Midbrain (tissue), 1 donor: ENCODE results near the gene ARHGEF33.

ENCODE experiments used
- DNase-seq: peaks from one replicate; lab custom pipeline; 2025; lab: John Stamatoyannopoulos, UW

Gene ARHGEF33

GRCh38 chr2:38889575-38889974 lies at the start of gene ARHGEF33:
ARHGEF33 (plus strand) TSS chr2:38889875; CDS start chr2:38919448, 29,573 bp downstream.
- no peak for DNase-seq

DNA sequence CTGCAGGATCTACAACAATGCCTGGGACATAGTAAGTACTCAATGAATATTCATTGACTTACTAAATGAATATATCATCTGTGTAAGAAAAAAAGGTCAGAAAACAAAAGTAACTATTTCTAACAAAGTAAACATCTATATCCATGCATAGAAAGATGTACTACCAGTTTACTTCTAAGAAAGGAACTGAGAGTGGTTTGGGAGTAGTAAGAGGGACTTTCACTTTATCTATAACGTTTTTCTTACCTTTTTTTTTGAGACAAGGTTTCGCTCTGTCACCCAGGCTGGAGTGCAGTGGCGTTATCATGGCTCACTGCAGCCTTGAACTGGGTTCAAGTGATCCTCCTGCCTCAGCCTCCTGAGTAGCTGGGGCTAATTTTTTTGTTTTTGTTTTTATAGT lies 39.6 kb upstream of the ARHGEF33 start:
- DNase-seq: no peak

- no peak for DNase-seq
Measured at GRCh38 chr2:38856165-38856564, 33.5 kb upstream of the ARHGEF33 start.

- DNase-seq: no peak
Measured at GRCh38 chr2:38862476-38862875, 27.2 kb upstream of the ARHGEF33 start.

DNA sequence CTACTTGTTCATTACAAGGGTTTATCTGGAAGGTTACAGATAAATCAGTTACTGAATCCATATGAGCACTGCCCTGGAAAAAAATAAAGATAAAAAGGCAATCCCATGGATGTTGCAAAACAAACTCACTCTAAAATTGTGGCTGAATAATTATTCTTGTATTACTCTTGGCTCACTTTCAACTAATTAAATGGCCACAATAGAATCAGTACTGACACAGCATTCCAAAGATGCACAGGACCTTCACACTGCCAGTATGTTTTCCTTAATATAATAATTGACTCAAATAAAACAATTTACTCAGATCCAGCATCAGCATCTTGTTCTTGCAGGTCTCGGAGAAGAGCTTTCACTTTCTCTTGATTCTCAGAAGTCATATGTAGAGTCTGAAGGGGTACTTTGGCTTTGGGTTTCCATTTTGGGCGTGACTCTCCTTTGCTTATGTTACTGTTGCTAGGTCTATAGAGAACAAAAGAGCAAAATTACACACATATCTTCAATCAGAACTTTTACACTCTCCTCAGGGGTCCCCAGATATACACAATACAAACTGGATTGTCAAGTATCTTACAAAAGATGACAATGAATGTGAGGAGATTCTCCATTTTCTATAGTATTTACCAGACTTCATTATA lies 26.5 kb upstream of the ARHGEF33 start:
- no peak for DNase-seq

- DNase-seq: no peak
Measured at GRCh38 chr2:38866773-38867443, 22.8 kb upstream of the ARHGEF33 start.

- no peak for DNase-seq
Measured at GRCh38 chr2:38871432-38871831, 18.2 kb upstream of the ARHGEF33 start.

DNA sequence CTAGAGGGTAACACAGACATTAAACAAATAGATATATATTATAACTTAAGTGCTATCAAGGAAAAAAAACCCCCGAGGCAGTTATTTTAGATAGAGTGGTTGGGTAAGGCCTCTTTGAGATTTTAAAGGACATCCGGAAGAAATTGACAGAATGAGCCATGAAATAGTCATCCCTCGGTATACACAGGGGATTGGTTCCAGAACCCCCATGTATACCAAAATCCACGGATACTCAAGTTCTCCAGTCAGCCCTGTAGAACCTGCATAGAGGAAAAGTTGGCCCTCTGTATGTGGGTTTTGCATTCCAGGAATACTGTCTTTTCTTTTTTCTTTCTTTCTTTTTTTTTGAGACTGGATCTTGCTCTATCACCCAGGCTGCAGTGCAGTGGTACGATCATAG lies 15.9 kb upstream of the ARHGEF33 start:
- DNase-seq: no peak

- DNase-seq: no peak
Measured at GRCh38 chr2:38875227-38875575, 14.5 kb upstream of the ARHGEF33 start.

- peak; percentile 86 for DNase-seq
Measured at GRCh38 chr2:38875576-38876367, 13.9 kb upstream of the ARHGEF33 start, which contains the start of the genes DHX57 and MORN2. DHX57 (minus strand) TSS chr2:38875934; CDS start chr2:38868405, 7,529 bp downstream. MORN2 (plus strand) TSS chr2:38875976.

- no peak for DNase-seq
Measured at GRCh38 chr2:38876407-38876806, 13.3 kb upstream of the ARHGEF33 start.

GRCh38 chr2:38886063-38886462 lies 3.6 kb upstream of the ARHGEF33 start:
- no peak for DNase-seq

DNA sequence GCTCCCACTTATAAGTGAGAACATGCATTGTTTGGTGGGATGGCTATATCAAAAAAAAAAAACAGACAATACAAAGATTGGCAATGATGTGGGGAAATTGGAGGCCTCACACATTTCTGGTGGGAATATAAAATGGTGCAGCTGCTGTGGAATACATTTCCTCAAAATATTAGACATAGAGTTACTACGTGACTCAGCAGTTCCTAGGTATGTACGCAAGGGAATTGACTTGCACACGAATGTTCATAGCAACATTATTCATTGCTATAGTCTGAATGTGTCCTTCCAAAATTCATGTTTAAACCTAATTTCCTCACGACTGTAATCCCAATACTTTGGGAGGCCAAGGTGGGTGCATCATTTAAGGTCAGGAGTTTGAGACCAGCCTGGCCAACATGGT lies 2.3 kb upstream of the ARHGEF33 start:
- no peak for DNase-seq

GRCh38 chr2:38887902-38888554 lies 1.6 kb upstream of the ARHGEF33 start:
- no peak for DNase-seq

DNA sequence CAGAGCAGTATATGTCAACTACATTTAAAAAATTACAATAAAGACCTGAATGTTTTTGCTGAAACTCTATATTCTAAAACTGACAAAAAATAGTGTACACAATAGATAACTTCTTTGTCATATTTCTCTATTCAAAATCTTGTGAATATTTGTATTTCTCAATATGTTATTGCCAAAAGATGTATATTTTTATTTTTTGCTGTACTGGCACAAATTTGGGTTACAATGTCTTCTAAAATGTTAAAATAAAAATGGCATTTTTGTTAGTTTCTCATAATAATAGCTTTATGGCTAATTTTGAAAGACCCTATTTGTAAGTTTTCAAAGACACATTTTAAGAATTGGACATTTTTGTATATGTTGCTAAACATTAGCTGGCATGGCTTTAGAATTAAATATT lies 630 bp upstream of the ARHGEF33 start:
- DNase-seq: no peak

- DNase-seq: no peak
Measured at GRCh38 chr2:38892819-38893218, 3.1 kb downstream of the ARHGEF33 start.

DNA sequence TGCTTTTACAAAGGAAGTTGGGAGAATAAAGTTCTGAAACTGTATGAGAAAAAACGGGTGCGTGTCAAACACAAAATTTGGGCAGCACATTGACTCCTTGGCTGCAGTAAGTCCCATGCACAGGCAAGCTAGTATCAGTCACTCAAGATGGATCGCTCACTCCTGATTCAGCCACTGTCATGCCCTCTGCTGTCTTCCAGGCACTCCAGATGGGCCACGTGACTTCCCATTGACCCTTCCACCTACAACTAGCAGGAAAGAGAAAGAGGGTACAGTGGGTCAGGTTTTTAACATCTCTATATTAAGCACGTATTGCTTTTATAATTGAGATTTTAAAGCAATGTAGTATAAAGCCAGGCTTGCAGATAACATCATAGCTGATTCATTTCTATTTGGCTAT lies 8.6 kb downstream of the ARHGEF33 start:
- DNase-seq: no peak

- DNase-seq: no peak
Measured at GRCh38 chr2:38900726-38901125, 11.1 kb downstream of the ARHGEF33 start.

DNA sequence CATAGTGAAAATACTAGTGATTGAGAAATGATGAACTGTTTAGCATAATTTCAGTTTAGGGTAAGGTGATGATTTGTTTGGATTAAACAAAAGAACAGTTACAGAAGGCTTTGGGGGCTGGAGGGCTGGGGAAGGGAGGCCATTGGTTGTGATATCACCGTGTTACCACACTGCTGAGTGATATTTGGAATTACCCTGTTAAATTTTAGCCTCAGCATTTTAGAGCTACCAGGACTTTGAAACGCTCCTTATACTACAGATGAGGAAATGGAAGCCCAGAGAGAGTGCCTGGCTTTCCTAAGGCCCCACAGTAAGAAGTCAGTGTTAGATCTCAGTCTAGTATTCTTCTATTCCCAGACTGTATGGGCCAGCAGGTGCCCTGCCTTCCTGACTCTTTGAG lies 15.6 kb downstream of the ARHGEF33 start:
- no peak for DNase-seq

DNA sequence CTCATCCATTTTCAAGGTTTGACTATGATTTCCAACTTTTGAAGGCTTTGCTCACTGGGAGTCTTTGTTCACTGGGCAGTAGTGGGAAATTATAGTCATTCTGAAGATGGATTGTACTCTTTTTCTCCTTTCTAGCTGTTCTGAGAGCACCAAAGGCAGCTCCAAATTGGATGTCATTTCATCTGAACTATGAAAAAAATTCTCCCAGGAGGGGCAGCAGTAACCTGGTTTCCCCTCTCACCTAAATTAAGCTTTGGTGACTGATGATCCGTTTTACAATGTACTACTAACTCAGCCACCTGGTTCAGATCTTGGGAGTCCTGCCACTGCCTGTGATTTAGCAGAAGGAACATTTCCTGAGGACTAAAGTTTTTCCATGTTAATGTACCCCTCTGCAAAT lies 17.6 kb downstream of the ARHGEF33 start:
- no peak for DNase-seq

- no peak for DNase-seq
Measured at GRCh38 chr2:38907743-38908562, 18.3 kb downstream of the ARHGEF33 start.

DNA sequence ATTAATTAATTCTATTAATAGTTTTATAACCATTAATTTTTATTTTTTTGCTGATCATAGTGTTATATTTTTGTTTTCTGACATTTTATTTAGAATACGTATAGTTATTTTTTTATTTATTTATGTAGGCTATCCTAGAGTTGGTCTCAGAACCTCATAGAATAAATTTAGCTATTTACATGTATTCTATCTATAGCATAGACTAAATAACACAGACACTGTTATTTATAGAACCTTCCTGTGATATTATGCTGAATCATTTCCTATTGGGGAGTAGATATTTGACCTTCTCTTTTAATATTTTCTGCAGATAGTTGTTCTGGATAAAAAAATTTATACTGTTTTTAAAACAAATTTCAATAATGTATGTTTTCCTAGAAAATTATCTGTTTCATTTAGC lies 20.2 kb downstream of the ARHGEF33 start:
- DNase-seq: no peak
